HepG2 (cell line): ENCODE data around the gene ATP13A3. TPM values are rescaled to one million over a fixed set of nuclear protein-coding genes. Genes with fewer than 3 reads are reported as not detected.

Source experiments
- ATAC-seq: fragments of 200-7000 bp; cut with Tn5 transposase; 3 replicates; pipeline ENCODE4 v1.9.1; 2020; ENCODE audit warnings: mild to moderate bottlenecking, moderate library complexity
- BruUV-seq: library from RNA; stranded (reverse); fragments of 400-500 nt; replicated peaks from 2 replicates; lab custom pipeline; 2021; lab: Mats Ljungman, UMichigan
- CTCF ChIA-PET: fragments of 300-600 bp; formaldehyde crosslinking; extraction: SDS; loops from one replicate; lab custom pipeline; 2021; ENCODE audit warnings: low total read pairs, inconsistent platforms, low intra/inter-chr PET ratio; lab: Yijun Ruan, JAX
- POLR2A ChIA-PET: fragments of 350-600 bp; sonication (Branson Sonifier 250); formaldehyde crosslinking; loops from one replicate; lab custom pipeline; 2020; ENCODE audit warnings: antibody characterized with exemption, inconsistent platforms; lab: Yijun Ruan, JAX
- DNase-seq: peaks from one replicate; pipeline ENCODE4 v3.0.0-alpha.2; 2015; ENCODE audit warnings: low spot score
- FAIRE-seq: peaks from 3 replicates; lab custom pipeline; 2011; peaks lifted over from hg19 to GRCh38; lab: Jason Lieb, UNC
- H2AFZ ChIP-seq: one replicate; pipeline ENCODE4 v1.6.1; 2011; ENCODE audit warnings: low read length, inconsistent platforms
- H3K27ac ChIP-seq: fragments of 300-600 bp; 3 replicates; pipeline ENCODE4 v1.8.0; 2011; ENCODE audit warnings: mixed run types, mild to moderate bottlenecking, mixed read lengths, low read length, inconsistent platforms; ENCODE audit not compliant: insufficient read depth; ENCODE audit errors: extremely low read length
- H3K27me3 ChIP-seq, 2 experiments: fragments of 200-600 bp in 1 of 2; 2 replicates in 1 of 2; 3 replicates in 1 of 2; pipeline versions ENCODE4 v1.6.0 to v1.8.0; 2011; ENCODE audit warnings: low read length in 2 of 2, mild to moderate bottlenecking in 2 of 2, moderate library complexity in 2 of 2, inconsistent platforms in 1 of 2; ENCODE audit not compliant: insufficient read depth in 2 of 2, control insufficient read depth in 1 of 2
- H3K36me3 ChIP-seq, 2 experiments: fragments of 200-600 bp in 1 of 2; replicated peaks in 1 of 2; 2 replicates in 1 of 2; 3 replicates in 1 of 2; pipeline versions ENCODE4 v1.5.1 to v1.8.0; 2011; ENCODE audit warnings: low read length in 2 of 2, inconsistent platforms in 1 of 2; ENCODE audit not compliant: insufficient read depth in 2 of 2, control insufficient read depth in 1 of 2
- H3K4me1 ChIP-seq: 2 replicates; pipeline ENCODE4 v1.5.1; 2012; ENCODE audit warnings: low read length, inconsistent platforms; ENCODE audit not compliant: insufficient read depth
- H3K4me2 ChIP-seq: 2 replicates; pipeline ENCODE4 v1.6.0; 2011; ENCODE audit warnings: low read depth, low read length, inconsistent platforms
- H3K4me3 ChIP-seq, 3 experiments: fragments of 200-600 bp in 1 of 3; sonication (generic), shearing (Covaris generic) in 1 of 3; replicated peaks in 1 of 3; 2 replicates each; pipeline ENCODE4 v1.5.1; 2011 to 2016; ENCODE audit warnings: low read length in 3 of 3, inconsistent platforms in 2 of 3, low read depth in 2 of 3, mild to moderate bottlenecking in 2 of 3, control low read depth in 1 of 3, mixed read lengths in 1 of 3; ENCODE audit not compliant: insufficient read depth in 1 of 3
- H3K79me2 ChIP-seq: one replicate; pipeline ENCODE4 v1.6.1; 2011; ENCODE audit warnings: low read length, inconsistent platforms; ENCODE audit not compliant: insufficient read depth
- H3K9ac ChIP-seq: 2 replicates; pipeline ENCODE4 v1.6.0; 2011; ENCODE audit warnings: mild to moderate bottlenecking, low read depth, low read length, inconsistent platforms; ENCODE audit not compliant: insufficient read depth
- H3K9me3 ChIP-seq: 2 replicates; pipeline ENCODE4 v1.5.1; 2012; ENCODE audit warnings: mild to moderate bottlenecking, low read length
- H4K20me1 ChIP-seq: 2 replicates; pipeline ENCODE4 v1.6.0; 2011; ENCODE audit warnings: inconsistent platforms, mild to moderate bottlenecking, low read length, moderate library complexity; ENCODE audit not compliant: insufficient read depth
- AGO1 ChIP-seq: fragments of 200-400 bp; formaldehyde crosslinking; IDR thresholded peaks from 2 replicates; pipeline ENCODE4 v1.6.1; 2017; ENCODE audit warnings: mild to moderate bottlenecking, low read depth, low read length, moderate library complexity; ENCODE audit not compliant: poor library complexity, severe bottlenecking
- FOXM1 ChIP-seq: sonication (generic); formaldehyde crosslinking; IDR thresholded peaks from 2 replicates; pipeline ENCODE4 v1.5.0; 2020; ENCODE audit warnings: missing genetic modification reagents
- HHEX ChIP-seq: IDR thresholded peaks from 2 replicates; pipeline ENCODE4 v1.6.1; 2016; ENCODE audit warnings: control low read depth
- LCORL ChIP-seq, 2 experiments: fragments of 450-650 bp in 1 of 2; sonication (generic) in 1 of 2; formaldehyde crosslinking in 1 of 2; IDR thresholded peaks; 2 replicates each; pipeline versions ENCODE4 v1.5.0 to v1.6.1; 2017 to 2020; ENCODE audit warnings: antibody characterized with exemption in 1 of 2, missing genetic modification reagents in 1 of 2
- MLX ChIP-seq: IDR thresholded peaks from 2 replicates; pipeline ENCODE4 v1.6.1; 2016
- RARA ChIP-seq: IDR thresholded peaks from 2 replicates; pipeline ENCODE4 v1.6.1; 2016; ENCODE audit warnings: missing genetic modification reagents, missing compliant biosample characterization
- ZBTB7B ChIP-seq: sonication (generic); formaldehyde crosslinking; IDR thresholded peaks from 2 replicates; pipeline ENCODE4 v1.4.0; 2020; ENCODE audit warnings: missing genetic modification reagents
- ZNF280B ChIP-seq: sonication (generic); formaldehyde crosslinking; IDR thresholded peaks from 2 replicates; pipeline ENCODE4 v1.5.0; 2020; ENCODE audit warnings: missing genetic modification reagents, mild to moderate bottlenecking, borderline replicate concordance
- ZNF282 ChIP-seq: fragments of 450-650 bp; IDR thresholded peaks from 2 replicates; pipeline ENCODE4 v1.6.1; 2018; ENCODE audit not compliant: partially characterized antibody
- ZNF34 ChIP-seq: sonication (generic); formaldehyde crosslinking; IDR thresholded peaks from 2 replicates; pipeline ENCODE4 v1.4.0; 2020; ENCODE audit warnings: mild to moderate bottlenecking, missing genetic modification reagents, borderline replicate concordance
- ZNF552 ChIP-seq: sonication (generic); formaldehyde crosslinking; IDR thresholded peaks from 2 replicates; pipeline ENCODE4 v1.9.0; 2022; ENCODE audit warnings: missing genetic modification reagents, mild to moderate bottlenecking, borderline replicate concordance
- ZSCAN22 ChIP-seq: sonication (generic); formaldehyde crosslinking; IDR thresholded peaks from 2 replicates; pipeline ENCODE4 v1.4.0; 2020; ENCODE audit warnings: mild to moderate bottlenecking, missing genetic modification reagents
- WGBS: methylation state at CpG from one replicate; pipeline ENCODE4 v1.1.6; 2017; ENCODE audit warnings: low lambda C conversion rate; 5-methylcytosine and 5-hydroxymethylcytosine counted together
- in situ Hi-C: cut with HindIII; loops from 2 replicates; pipeline ENCODE4 v1.10.0; 2017; ENCODE audit warnings: low pct_unique_long_range_greater_than_20kb; ENCODE audit not compliant: extremely low pct_ligation_motif_present
- intact Hi-C: fragments of 100-400 bp; cut with micrococcal nuclease; formaldehyde crosslinking; loops from one replicate; pipeline ENCODE4 v1.10.0; 2022; ENCODE audit not compliant: unreplicated experiment
- polyA plus RNA-seq, 8 experiments: library from polyadenylated mRNA; depleted of rRNA in 3 of 8; stranded (reverse) in 7 of 8; unstranded in 1 of 8; fragments of >200 nt; fragmentation: Illumina TruSeq in 4 of 8; extraction: Trizol in 4 of 8; gene quantifications; 2 replicates each; pipeline versions ENCODE4 v1.2.1 to v1.2.3, GENCODE V29; 2011 to 2016; ENCODE audit warnings: low read depth in 4 of 8, missing spikeins in 1 of 8, mixed read lengths in 1 of 8; ENCODE audit not compliant: insufficient read depth in 1 of 8
- total RNA-seq, 5 experiments: library from RNA; depleted of rRNA; stranded (reverse); fragments of >200 nt; fragmentation: Illumina TruSeq; extraction: Trizol; gene quantifications; 2 replicates each; pipeline ENCODE4 v1.2.3, GENCODE V29; 2016; ENCODE audit warnings: low read depth in 1 of 5

ATP13A3 gene
- total and polyA plus RNA-seq, 2 of the 13 experiments (the other 11 are each of a cell fraction or from before 2014, with no cell fraction given), result 44.9 to 80.8 TPM

- no peak overlapping the region for H3K4me2 ChIP-seq
- no peaks in the 10 kb centered on the region; a peak in 1 of 5 replicates for H3K27me3 ChIP-seq
- POLR2A ChIA-PET, result no interaction called here
- peaks cover 18 to 82% of the 10 kb centered on the region in 2 experiments for H3K36me3 ChIP-seq
- H3K79me2 ChIP-seq, result no peaks in the 10 kb centered on the region
- H3K9ac ChIP-seq, result no peak overlapping the region
- no TSS peak for BruUV-seq
- intact Hi-C loops, result no loop called here
- no peak overlapping the region for H3K4me3 ChIP-seq
- H3K4me1 ChIP-seq, result no peaks in the 10 kb centered on the region
- no peak overlapping the region for H3K27ac ChIP-seq
- FAIRE-seq (no peak), ATAC-seq (no peak)
- H4K20me1 ChIP-seq, result no peaks in the 10 kb centered on the region
- TF ChIP-seq RARA, result no peak
- no peak for TF ChIP-seq ZNF282
- TF ChIP-seq LCORL (IDR thresholded peaks at IDR 0.05), result no peak
- no peak for TF ChIP-seq LCORL (CRISPR knock-in tag; IDR thresholded peaks at IDR 0.05)
- TF ChIP-seq ZNF34 (CRISPR knock-in tag), result no peak
- TF ChIP-seq ZBTB7B (CRISPR knock-in tag), result no peak
- no peak for TF ChIP-seq ZSCAN22 (CRISPR knock-in tag)
- TF ChIP-seq AGO1, result no peak
- no peak for TF ChIP-seq FOXM1
- no peak for TF ChIP-seq HHEX (CRISPR knock-in tag)
- TF ChIP-seq ZNF280B (CRISPR knock-in tag), result no peak
- TF ChIP-seq ZNF552 (CRISPR knock-in tag), result no peak
- TF ChIP-seq MLX (CRISPR knock-in tag), result no peak
- TF ChIP-seq, all 625 proteins: peak for 0
- DNase-seq, result no peak
- Histone ChIP-seq H3K9me3 (no peaks in the 10 kb centered on the region), H2AFZ (no peak overlapping the region)
- WGBS, result 96% methylated on average over 5 of the region's 5 CpGs
- in situ Hi-C loops, result no loop called here
- CTCF ChIA-PET, result no interaction called here
Observed at GRCh38 chr3:194431554-194431953, 55.2 kb downstream of the ATP13A3 start.
